Inferior parietal cortex (tissue), 1 donor: Measurements from ENCODE around the gene DLX3.

Experiments used
- DNase-seq: peaks from one replicate; pipeline ENCODE4 v3.0.0-alpha.2; 2016; ENCODE audit errors: extremely low spot score

DLX3 gene

DNA sequence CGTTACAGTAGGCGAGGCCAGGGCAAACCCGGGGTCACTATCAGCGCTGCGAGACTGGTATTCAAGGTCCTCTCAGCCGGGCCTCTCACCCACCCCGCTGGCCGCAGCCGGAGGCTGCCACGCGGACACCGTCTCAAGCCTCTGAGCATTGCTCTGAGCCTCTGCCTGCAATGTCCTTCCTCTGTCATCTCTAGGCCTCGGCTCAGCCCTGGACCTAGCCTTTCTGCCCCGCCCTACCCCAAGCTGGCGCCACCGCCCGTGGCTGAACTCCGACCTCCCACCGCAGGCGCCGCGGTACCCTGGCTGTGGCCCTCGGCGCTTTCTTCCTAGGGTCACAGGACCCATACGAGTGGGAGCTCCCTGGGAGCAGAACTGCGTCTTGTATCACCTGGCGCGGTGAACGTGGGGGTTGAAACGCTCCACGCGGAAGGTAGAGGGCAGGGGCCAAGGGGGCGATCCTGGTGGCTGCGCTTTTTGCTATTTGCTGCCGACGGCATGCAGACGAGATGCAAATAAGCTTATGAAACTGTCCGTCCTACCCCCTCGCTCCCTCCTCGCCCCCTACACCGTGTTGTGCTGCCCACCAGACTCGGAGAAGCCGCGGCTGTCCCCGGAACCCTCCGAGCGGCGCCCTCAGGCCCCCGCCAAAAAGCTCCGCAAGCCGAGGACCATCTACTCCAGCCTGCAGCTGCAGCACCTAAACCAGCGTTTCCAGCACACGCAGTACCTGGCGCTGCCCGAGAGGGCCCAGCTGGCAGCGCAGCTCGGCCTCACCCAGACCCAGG, 22.3 kb downstream of the DLX3 start:
- DNase-seq = no peak

DNA sequence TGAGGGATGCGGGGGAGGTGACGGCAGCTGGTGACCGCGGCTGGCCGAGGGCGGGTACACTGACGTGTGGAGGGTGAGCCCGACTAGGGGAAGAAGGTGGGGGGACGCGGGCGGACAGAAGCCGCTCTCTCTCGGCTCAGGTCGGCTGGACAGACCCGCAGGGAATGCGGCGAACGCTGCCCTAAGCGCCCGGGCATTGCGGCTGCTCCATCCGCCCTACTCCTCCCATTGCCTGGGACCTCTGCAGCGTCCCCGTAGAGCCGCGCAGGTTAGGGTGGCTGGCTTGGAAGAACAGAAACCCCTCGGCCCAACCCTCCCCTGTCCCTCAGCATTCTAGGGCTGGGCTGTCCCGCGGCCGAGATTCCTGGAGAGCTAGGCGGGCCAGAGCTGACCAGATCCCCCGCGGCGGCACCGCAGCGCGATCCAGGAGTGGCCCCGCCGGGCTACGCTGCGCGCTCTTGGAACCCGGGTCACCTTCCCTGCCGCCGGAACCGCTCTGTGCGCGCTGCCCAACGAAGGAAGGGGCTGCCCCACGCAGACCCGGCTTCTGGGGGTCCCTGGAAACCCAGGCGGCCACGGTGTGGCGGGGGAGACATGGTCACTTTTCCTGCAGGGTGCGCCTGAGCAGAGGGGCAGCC, 23.1 kb downstream of the DLX3 start:
- no peak for DNase-seq

- DNase-seq = no peak
These were observed 23.7 kb downstream of the DLX3 start for GRCh38 chr17:49971199-49971847.

DNA sequence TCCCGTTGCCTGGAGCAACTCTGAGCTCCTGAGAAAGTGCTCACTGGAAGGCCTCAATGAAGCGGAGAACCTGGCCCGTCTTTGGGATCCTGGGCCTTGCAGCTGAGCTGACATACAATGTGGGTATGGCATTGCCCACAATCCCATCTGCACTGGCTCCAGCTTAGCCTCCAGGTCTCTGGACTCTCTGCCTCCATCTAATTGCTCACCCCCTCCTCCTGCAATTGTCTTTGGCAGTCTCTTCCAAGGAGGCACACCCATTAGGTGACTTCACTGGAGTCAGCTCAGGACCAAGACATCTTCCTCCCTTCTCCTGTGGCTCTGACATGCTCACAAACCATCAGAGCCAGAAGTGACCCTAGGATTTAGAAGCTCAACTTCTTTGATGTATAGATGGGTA, 24.5 kb downstream of the DLX3 start:
- no peak for DNase-seq

DNA sequence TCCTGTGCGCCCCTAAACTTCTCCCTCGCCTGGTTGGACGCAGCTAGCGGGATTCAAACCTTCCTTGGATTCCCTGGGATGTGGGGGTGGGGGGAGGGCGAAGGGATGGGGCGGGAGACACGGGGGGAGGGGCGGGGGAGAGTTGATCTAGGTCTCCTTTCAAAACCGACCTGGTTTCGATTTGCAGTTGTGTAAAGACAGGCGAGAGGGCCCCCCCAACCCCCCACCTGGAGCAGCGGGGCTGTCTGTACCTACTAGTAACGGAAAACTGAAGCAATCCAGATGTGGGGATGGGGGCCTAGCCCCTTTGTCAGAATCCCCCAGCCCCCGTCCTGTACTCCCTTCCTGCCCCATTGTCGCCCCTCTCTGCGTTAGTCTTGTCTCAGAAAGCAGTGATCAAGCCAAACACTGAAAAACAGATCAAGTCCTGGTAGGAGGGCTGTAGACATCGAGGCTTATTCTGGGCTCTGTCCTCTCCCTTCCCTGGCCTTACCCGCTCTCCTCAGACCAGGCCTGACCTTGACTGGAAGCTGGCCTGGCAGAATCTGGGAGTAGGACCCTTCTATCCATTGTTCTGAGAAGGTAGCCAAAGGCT, 25.1 kb downstream of the DLX3 start:
- no peak for DNase-seq

DNA sequence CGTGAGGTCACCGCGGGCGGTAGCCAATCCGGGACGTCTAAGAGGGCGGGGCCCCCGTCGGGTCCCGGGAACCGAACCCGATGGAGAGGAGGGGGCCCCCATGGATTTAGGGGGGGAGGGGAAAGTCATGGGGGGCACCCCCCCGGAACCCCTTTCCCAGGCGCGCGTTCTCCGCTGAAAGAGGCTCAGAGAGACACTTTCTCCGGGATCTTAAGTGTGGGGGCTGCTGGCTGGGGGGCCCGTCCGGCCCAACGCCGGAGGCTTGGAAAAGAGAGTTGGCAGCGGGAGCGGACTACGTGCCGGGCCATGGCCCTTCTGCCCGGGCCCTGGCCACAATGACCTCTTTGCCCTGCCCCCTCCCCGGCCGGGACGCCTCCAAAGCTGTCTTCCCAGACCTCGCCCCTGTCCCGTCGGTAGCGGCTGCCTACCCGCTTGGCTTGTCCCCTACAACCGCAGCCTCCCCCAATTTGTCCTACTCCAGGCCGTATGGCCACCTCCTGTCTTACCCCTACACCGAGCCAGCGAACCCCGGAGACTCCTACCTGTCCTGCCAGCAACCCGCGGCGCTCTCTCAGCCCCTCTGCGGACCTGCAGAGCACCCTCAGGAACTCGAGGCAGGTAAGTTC, 25.8 kb downstream of the DLX3 start, which contains the start of gene DLX4:
DLX4 (plus strand) TSS at position 57 of the 626 bp plus-strand sequence; CDS start at position 336, 279 bp downstream.
- no peak for DNase-seq

DNA sequence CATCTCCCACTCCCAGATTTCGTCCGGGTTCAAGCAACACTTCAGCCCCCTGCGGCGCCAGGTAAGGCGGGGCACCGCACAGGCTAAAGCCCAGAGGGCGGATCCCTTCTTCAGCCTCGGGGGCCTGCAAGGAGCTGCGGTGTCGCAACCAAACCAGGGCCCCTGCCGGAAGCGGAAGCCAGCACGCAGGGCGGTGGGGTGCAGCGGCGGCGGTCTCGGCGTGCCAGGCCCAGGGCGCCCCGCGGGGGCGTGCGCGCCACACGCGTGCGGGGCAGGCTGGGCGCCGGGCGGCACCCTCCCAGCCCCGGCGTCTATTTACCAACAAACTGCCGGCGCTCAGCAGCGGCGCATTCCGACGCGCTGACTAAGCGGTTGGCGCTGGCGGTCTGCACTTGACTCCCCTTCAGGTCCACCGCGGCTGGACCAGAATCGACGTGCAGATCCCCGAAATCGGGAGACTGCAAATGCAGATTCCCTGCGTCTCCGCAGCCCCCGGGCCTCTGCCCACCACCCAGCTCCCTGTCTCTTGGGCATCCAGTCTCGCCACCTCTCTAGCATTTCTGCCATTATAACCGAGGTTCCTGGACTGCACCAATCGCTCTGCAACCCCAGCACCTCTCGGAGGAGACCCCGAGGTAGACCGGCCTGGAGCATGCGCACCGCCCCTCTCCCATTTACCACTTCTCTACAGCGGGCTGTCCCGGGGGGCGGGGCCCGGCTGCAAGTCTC, 26.5 kb downstream of the DLX3 start:
- no peak for DNase-seq

DNA sequence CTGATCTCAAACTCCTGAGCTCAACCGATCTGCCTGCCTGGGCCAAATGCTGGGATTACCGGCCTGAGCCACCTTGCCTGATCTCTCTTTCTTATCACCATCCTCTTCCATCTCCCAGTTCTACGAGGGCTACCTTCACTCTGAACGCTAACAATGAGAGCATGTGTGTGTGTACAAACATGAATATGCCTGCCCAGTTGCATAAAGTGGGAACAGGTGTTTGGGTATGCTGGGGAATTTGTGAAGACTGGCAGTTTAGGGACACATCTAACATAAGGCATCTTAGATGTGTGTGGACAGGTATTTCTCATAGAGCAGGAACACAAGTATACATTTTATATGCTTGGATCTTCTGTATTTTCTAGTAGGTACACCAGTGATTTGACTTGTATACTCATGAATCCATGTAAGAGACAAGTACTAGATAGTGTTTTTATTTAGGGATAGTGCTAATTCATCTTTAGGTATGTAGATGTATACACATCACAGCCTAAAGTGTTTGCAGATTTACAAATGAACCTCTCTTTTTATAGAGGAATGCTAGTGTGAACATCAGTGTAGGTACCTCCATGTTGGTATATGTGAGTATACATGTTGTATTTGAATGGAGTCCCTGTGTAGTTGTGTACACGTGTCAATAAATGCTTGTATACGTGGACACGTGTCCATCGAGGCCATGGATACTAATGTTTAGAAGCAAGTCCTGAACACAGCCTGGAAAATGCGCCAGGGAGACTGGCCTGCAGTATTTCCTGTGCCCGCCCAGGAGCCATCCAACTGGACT, 27.2 kb downstream of the DLX3 start:
- DNase-seq = no peak

DNA sequence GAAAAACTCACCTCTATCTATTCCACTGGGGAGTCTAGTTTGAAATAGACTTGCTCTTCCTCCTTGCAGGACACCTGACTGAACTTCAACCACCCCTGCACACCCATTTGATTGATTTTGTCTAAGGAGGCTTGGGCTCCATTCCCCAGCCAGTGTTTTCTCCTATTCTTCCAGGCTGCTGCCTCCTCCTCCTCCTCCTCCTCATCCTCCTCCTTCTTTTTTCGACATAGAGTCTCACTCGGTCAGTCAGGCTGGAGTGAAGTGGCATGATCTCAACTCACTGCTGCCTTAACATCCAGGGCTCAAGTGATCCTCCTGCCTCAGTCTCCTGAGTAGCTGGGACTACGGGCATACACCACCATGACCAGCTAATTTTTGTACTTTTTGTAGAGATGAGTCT, 27.8 kb downstream of the DLX3 start:
- no peak for DNase-seq

DNA sequence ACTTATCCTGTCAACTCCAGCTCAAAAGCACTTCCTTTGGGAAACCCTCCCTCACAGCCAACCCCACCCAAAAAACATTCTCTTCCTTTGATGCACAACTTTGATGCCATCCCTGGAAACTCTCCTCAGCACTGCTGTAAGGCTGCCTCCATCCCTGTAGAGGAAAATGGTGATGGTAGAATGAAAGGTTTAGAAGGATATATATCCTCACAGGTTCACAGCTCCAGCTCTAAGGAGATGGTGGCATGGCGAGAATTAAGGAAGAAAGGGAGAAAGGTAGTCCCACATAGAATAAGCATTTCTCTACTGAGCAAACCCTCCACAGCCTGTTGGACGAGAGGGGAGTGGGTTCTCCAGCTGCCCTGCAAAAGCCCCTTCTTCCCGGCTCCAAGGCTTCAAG, 28.3 kb downstream of the DLX3 start:
- DNase-seq = no peak

DNA sequence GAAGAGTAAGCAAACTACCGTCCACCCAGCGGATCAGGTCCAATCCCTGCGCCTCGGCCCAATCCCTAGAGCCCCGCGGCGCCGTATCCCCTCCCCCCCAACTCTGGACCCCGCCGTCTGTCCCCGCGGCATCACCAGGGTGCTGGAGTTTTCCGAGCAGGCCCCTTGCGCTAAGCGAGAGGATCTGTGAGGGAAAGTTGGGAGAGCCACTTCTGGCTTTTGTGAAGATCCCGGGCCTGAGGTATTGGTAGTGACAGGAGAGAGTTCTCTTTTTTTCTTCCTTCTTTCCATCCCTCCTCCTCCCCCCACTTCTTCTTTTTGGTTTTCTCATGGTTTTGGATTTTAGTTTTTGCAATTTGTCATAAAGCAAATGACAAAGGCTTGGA, 29.5 kb downstream of the DLX3 start:
- DNase-seq = no peak

DNA sequence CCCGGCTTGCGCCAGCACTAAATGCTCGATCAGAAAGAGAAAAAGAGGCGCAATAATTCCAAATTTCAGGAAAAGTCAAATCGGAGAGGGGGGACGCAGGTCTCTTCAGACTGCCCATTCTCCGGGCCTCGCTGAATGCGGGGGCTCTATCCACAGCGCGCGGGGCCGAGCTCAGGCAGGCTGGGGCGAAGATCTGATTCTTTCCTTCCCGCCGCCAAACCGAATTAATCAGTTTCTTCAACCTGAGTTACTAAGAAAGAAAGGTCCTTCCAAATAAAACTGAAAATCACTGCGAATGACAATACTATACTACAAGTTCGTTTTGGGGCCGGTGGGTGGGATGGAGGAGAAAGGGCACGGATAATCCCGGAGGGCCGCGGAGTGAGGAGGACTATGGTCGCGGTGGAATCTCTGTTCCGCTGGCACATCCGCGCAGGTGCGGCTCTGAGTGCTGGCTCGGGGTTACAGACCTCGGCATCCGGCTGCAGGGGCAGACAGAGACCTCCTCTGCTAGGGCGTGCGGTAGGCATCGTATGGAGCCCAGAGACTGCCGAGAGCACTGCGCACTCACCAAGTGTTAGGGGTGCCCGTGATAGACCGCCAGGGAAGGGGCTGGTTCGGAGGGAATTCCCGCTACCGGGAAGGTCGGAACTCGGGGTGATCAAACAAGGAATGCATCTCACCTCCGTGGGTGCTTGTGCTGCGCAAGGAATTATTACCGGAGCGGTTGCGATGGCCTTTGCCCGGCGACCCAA, 30.1 kb downstream of the DLX3 start:
- DNase-seq = no peak

DNA sequence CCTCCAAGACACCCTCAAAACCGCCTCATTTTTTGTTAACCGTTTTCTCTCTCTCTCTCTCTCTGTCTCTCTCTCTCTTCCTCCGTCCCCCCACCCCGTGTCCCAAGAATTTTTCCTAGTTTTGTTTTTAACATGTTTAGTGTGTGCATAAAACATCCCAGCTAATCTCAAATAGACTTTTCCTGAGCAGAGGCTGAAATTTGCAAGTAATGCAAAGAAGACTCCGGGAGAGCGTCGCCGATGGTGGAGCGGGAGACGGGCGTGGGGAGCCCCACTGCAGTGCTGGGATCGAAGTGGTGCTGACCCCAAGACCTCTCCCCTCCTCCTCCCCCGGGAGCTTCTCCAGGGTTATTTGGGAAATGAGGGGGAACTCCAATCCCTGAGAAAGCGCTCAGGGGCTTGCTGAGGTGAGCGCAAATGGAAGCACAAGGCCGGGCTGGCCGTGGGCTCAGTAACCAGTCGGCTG, 30.7 kb downstream of the DLX3 start:
- DNase-seq = no peak

- DNase-seq = no peak
These were observed 31.3 kb downstream of the DLX3 start for GRCh38 chr17:49963626-49964302.

GRCh38 chr17:49963309-49963625, 31.8 kb downstream of the DLX3 start:
- no peak for DNase-seq

GRCh38 chr17:49962599-49963308, 32.3 kb downstream of the DLX3 start:
- no peak for DNase-seq

DNA sequence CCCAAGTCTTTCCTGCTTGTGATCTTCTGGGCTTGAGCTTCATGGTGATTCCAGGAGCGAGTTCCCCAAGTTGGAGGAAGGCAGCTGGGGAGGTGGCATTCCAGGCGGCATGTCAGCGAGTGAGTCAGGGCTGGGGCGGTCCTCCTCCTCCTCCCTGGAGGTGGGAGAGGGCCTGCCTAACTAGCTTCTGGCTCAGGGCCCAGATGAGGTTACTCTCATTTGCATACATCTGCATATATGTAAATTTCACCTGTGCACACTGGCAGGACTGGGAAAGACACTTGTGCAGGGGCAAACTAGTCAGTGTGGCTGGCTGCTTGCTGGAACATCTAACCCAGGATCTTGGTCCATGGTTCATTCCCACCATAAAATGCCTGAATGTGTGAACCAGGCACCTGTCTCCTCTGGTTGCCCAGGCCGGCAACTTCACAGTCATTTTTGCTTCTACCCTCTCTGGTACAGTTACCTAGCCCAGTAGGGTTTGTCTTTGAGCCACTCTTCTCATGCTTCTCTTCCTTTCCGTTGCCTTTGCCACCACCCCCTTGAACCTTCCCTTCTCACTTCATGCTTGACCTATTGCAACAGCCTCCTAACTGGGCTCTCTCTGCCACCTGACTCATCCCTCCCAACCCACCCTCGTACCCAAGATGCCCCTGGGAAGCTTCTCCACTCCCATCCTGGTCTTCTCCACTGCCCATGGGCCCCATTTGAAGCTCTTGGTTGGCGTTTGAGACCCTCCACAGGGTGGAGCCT, 35.7 kb downstream of the DLX3 start:
- no peak for DNase-seq

DNA sequence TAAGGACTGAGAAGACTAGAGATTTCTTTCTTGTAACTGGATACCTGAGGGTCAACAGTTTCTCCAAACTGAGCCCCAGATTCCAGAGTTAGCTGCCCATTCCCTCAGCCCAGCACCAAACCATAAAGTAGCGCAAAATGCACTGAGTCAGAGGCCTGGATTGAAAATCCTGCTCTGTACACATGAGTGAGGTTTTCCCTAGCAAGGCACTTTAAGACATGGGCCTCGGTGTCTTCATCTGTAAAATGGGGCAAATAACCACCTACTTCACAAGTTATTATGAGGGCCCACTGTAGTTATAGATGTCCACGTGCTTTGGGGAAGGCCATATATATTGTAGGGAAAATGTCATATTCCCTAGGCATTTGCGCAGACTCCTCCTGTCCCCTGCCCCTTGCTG, 36.3 kb downstream of the DLX3 start:
- DNase-seq = no peak
